Muscle layer of colon (tissue), 2 donors: ENCODE data around the gene DPYSL3.

Experiments
- H3K27ac ChIP-seq: one replicate; pipeline ENCODE4 v1.7.0; 2013; ENCODE audit warnings: low read depth, mild to moderate bottlenecking, low read length, moderate library complexity
- H3K27me3 ChIP-seq, 2 donors: one replicate each; pipeline ENCODE4 v1.7.0; 2013; ENCODE audit warnings: low read length in 2 of 2, mild to moderate bottlenecking in 2 of 2; ENCODE audit not compliant: insufficient read depth in 2 of 2, control insufficient read depth in 1 of 2
- H3K36me3 ChIP-seq: one replicate; pipeline ENCODE4 v1.7.0; 2013; ENCODE audit warnings: mild to moderate bottlenecking, low read length; ENCODE audit not compliant: insufficient read depth
- H3K4me1 ChIP-seq: one replicate; pipeline ENCODE4 v1.7.0; 2013; ENCODE audit warnings: mild to moderate bottlenecking, low read length; ENCODE audit not compliant: insufficient read depth
- H3K4me3 ChIP-seq, 2 donors: one replicate each; pipeline ENCODE4 v1.7.0; 2013; ENCODE audit warnings: low read length in 2 of 2, low read depth in 1 of 2, mild to moderate bottlenecking in 1 of 2, moderate library complexity in 1 of 2
- H3K9ac ChIP-seq: one replicate; pipeline ENCODE4 v1.7.0; 2013; ENCODE audit warnings: low read length
- H3K9me3 ChIP-seq: one replicate; pipeline ENCODE4 v1.7.0; 2013; ENCODE audit warnings: mild to moderate bottlenecking, low read length
- donor health status: abdominal sarcoma.
- donor health status: Adenocarcinoma of cecum.

DPYSL3 gene

DNA sequence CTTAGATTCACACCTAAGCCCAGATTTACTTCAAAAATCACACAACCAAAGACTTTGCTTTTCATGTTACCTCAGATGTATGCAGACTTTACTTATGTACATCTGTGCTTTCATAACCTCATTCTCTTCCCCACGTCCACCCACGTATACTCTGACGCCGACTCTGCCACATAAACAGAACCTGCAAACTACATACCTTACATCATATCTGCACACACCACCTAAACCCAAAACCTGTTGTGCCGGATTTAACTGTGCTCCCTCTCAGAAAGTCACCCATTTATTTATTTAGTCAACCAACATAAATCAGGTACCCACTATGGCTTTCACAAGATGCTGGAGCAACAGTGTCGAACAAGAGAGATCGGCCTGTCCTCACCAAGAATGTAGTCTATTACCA lies 1.0 kb upstream of the DPYSL3 start:
- peaks cover 19% of the 10 kb centered on the region for H3K4me1 ChIP-seq
- peak overlapping the region; percentile 94 for H3K27ac ChIP-seq
- H3K4me3 ChIP-seq = peak overlapping the region in 1 of 2 donors; percentile 91
- no peaks in the 10 kb centered on the region for H3K36me3 ChIP-seq
- H3K27me3 ChIP-seq = no peaks in the 10 kb centered on the region
- no peak overlapping the region for H3K9ac ChIP-seq
- no peaks in the 10 kb centered on the region for H3K9me3 ChIP-seq

DNA sequence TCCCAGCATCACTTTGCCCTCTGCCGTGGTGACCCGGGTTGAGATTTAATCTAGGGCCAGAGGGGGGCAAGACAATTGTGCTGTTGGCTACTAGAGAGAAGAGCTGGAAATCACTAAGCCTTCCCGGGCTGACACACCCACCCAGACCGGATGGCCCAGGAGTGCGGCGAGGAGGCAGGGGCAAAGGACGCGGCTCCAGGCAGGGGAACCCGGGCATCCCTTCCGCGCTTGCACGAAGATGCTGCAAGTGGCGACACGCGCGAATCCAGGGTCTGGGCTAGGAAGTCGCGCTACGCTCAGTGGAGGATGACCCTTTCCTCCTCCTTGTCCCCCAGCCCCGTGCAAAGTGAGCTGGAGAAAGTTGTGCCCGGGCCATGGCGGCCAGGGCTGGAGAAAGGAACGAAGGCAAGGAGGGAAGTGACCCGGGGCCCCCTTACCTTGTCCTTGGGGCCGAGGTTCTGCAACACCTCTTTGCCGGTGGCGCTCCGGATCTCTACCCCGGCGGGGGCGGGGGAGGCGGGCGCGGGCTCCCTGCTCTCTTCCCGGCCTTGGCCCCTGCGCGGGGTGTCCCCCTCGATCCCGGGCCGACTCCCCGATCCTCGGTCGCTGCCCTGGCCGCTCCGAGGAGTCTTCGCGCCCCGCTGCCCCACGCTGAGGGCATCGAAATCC lies 693 bp downstream of the DPYSL3 start:
- Histone ChIP-seq H3K27me3 (no peaks in the 10 kb centered on the region), H3K36me3 (no peaks in the 10 kb centered on the region), H3K9me3 (no peaks in the 10 kb centered on the region), H3K27ac (peak overlapping the region; percentile 94), H3K4me1 (peaks cover 28% of the 10 kb centered on the region), H3K4me3 (peak overlapping the region; percentile 91 to 95), H3K9ac (peak overlapping the region; percentile 52)

DNA sequence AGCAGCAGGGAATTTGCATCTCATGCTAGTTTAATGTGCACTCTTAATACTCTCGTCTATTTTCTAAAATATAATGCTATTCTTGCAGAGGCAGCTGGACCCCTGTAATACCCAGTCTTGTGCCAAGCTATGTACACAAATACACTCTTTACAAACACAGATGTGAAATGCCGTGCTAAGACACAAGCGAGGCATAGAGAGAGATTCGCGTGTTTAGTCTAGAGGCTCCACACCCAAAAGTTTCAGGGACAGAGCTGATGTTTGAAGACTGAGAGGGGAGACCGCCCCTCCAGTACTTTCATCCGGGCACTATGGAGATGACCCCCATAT lies 1.2 kb downstream of the DPYSL3 start:
- peak overlapping the region; percentile 94 for H3K27ac ChIP-seq
- H3K9me3 ChIP-seq = no peaks in the 10 kb centered on the region
- H3K4me1 ChIP-seq = peaks cover 33% of the 10 kb centered on the region
- no peaks in the 10 kb centered on the region for H3K36me3 ChIP-seq
- no peaks in the 10 kb centered on the region for H3K27me3 ChIP-seq
- peak overlapping the region; percentile 52 for H3K9ac ChIP-seq
- peak overlapping the region; percentile 91 to 95 for H3K4me3 ChIP-seq

DNA sequence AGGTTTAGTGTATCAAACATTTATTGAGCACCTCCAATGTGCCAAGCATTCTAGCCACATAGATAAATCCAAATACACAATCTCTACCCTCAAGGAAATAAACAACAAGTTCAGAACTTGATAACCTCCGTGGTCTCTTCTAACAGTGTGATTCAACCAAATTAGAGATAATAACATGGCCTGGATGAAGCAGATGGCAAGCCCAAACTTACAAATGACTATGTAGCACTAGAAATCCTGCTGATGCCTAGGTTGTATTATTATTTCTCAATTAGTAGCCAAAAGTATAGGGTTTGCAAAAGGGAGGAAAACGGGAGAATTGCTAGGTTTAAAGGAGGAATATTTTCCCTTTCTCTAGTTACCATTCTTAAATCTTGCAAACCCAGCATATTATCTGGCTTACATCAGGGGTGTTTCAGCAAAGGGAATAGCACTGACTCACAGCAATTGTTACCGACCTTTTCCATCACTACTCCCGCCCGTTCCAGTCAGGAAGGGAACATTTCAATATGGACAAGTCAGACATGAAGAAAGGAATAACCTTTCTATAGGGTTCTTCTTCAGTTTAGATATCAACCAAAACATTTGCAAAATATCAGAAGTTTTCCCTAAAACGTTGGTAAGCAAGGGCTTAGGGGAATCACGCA lies 2.3 kb downstream of the DPYSL3 start:
- Histone ChIP-seq H3K27me3 (no peaks in the 10 kb centered on the region), H3K27ac (peak overlapping the region; percentile 94), H3K9ac (peak overlapping the region; percentile 52), H3K9me3 (no peaks in the 10 kb centered on the region), H3K4me1 (peaks cover 33% of the 10 kb centered on the region), H3K4me3 (peak overlapping the region; percentile 91 to 95), H3K36me3 (no peaks in the 10 kb centered on the region)

DNA sequence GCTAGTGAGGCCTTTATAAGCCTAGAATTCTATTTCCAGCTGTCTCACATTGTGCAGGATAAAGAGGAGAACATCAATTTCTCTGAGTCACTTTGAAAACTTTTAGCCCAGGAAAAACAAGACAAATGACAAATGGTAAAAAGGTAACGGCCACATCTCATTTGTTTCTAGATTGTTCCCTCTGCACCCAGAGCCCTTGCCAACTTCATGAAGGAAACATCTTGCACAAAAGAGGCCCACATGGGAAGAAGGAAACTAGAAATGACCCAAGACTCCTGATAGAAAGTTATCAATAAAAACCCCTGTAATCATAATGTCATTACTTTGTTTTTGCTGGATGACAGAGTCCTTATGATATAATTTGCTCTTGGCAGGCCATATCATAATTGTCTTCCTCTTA lies 5.3 kb downstream of the DPYSL3 start:
- no peak overlapping the region for H3K4me3 ChIP-seq
- peak overlapping the region; percentile 57 for H3K27ac ChIP-seq
- H3K9ac ChIP-seq = no peak overlapping the region

DNA sequence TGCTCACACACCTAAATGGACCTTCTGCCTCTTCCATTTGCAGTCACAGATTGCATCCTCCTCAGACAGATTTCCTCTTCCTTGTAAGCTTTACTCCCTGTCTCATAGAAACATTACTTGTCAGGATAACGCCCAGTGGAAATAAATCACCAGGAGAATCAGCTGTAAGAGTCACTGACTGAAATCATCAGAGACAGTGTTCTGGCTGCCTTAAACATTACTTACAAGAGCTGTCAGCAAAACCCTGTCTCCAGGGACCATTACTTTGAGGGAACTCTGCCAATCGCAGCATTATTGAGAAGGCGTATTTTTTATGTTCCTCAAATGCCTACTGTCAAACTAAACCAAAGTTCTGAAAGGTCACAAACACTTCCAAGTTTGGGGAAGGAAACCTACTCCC lies 5.9 kb downstream of the DPYSL3 start:
- no peak overlapping the region for H3K4me3 ChIP-seq
- H3K9ac ChIP-seq = no peak overlapping the region
- H3K27me3 ChIP-seq = no peaks in the 10 kb centered on the region
- peaks cover 24% of the 10 kb centered on the region for H3K4me1 ChIP-seq
- H3K27ac ChIP-seq = peak overlapping the region; percentile 57
- H3K9me3 ChIP-seq = no peaks in the 10 kb centered on the region
- H3K36me3 ChIP-seq = no peaks in the 10 kb centered on the region

More for the DNA sequence above, 5.3 kb downstream of the DPYSL3 start:
- H3K4me1 ChIP-seq = peaks cover 24% of the 10 kb centered on the region
- no peaks in the 10 kb centered on the region for H3K36me3 ChIP-seq
- H3K27me3 ChIP-seq = no peaks in the 10 kb centered on the region
- H3K9me3 ChIP-seq = no peaks in the 10 kb centered on the region

DNA sequence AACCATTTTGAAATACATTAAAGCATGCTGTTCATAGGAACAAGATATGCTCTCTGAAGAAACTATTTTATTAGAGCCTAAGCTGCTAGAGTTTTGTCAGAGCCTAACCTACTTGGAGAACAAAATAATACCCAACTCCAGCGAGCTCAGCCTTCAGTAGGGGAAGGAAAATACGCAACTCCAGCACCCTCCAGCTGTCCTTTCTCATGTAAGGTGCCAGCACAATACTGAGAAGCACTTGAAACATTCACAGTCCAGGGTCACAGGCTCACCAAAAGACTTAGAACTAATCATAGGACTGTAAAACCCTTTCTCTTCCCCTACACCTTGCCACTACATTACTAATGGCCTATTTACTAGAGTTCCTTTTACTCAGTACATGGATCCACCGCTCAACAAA lies 18.9 kb downstream of the DPYSL3 start:
- Histone ChIP-seq H3K27me3 (no peaks in the 10 kb centered on the region), H3K4me3 (no peak overlapping the region), H3K9me3 (no peaks in the 10 kb centered on the region), H3K9ac (no peak overlapping the region), H3K36me3 (no peaks in the 10 kb centered on the region), H3K27ac (no peak overlapping the region), H3K4me1 (peaks cover 14% of the 10 kb centered on the region)

DNA sequence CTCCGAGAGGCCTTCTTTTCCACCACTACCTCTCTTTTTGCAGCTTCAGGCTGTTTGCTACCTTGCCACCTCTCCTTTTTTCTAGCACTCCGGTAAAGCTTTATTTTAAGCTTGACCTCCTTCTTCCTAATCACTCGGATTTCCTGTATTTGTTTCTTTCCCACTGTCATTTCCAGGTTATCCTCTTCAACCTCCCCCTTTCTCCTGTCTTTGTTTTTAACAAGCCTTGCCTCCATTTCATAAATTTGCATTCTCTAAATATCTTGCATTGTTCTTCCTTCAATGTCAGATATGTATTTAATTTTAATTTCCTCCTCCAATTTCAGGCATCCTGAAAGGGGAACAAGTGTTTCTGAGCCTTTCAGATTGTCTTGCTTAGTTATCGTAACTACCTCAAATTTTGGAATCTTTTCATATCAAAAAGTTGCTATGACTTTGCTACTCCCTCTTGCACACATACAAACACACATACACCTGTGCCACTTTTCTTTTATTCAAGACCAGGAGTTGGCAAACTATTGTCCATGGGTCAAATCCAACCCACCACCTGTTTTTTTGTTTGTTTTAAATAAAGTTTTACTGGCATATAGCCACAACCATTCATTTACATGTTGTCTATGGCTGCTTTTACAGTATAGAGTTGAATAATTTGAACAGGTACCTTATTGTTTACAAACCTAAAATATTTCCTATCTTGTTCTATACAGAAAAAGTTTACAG lies 22.7 kb downstream of the DPYSL3 start:
- H3K27me3 ChIP-seq = no peaks in the 10 kb centered on the region
- peak overlapping the region; percentile 2 for H3K27ac ChIP-seq
- H3K9ac ChIP-seq = no peak overlapping the region
- H3K36me3 ChIP-seq = no peaks in the 10 kb centered on the region
- peaks cover 42% of the 10 kb centered on the region for H3K4me1 ChIP-seq
- H3K4me3 ChIP-seq = no peak overlapping the region
- no peaks in the 10 kb centered on the region for H3K9me3 ChIP-seq

DNA sequence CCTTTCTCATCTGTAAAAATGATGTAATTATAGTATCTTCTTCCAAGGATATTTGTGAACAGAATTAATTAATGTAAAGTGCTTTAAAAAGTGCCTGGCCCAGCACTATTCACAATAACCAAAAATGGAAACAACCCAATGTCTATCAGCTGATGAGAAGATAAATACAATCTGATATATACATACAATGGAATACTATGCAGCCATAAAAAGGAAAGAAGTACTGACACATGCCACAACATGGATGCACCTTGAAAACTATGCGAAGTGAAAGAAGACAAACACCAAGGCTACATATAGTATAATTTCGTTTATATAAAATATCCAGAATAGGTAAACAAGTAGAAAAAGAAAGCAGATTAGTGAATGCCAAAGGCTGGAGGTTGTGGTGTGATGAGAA lies 24.1 kb downstream of the DPYSL3 start:
- Histone ChIP-seq H3K36me3 (no peaks in the 10 kb centered on the region), H3K4me1 (peaks cover 45% of the 10 kb centered on the region), H3K9me3 (no peaks in the 10 kb centered on the region), H3K27me3 (no peaks in the 10 kb centered on the region), H3K4me3 (no peak overlapping the region), H3K27ac (no peak overlapping the region), H3K9ac (no peak overlapping the region)

DNA sequence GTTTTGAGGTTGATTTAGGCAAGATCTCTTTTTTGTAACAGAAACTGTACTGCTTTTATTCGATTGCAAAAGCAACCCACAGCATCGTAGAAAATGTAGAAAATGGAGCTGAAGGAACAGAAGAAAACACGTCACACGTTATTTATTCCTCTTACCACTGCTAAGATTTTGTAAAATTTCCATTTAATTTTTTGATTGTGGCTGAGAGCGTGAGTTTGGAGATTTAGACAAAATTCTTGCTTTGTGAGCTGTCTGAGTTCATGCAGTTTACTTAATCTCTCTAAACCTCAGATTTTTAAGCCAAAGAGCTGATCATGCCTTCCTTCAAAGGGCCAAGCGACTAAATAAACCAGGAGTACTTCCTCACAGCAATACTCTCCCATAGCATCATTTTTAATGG lies 24.8 kb downstream of the DPYSL3 start:
- peaks cover 41% of the 10 kb centered on the region for H3K4me1 ChIP-seq
- no peaks in the 10 kb centered on the region for H3K27me3 ChIP-seq
- peak overlapping the region; percentile 45 for H3K27ac ChIP-seq
- H3K9ac ChIP-seq = no peak overlapping the region
- H3K9me3 ChIP-seq = no peaks in the 10 kb centered on the region
- no peak overlapping the region for H3K4me3 ChIP-seq
- H3K36me3 ChIP-seq = no peaks in the 10 kb centered on the region

DNA sequence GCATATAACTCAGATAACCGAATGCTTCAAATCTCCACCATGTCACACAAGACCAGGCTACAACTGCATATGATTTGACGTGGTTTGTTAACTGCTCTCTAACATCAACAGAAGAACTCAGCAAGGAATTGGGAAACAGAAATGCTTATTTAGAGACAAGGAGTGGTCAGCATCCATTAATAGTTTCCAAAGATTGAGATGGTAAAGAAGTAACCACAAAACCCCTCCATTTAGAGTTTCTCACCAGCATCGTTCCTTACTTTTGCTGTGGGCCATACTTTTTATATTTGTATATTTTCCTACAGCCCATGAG lies 25.2 kb downstream of the DPYSL3 start:
- H3K27ac ChIP-seq = peak overlapping the region; percentile 45
- H3K4me1 ChIP-seq = peaks cover 45% of the 10 kb centered on the region
- no peaks in the 10 kb centered on the region for H3K27me3 ChIP-seq
- H3K4me3 ChIP-seq = no peak overlapping the region
- H3K36me3 ChIP-seq = no peaks in the 10 kb centered on the region
- no peaks in the 10 kb centered on the region for H3K9me3 ChIP-seq
- H3K9ac ChIP-seq = no peak overlapping the region
